Thoracic aorta (tissue), 2 donors: ENCODE data around the gene CNDP2. TPM values are rescaled to one million over a fixed set of nuclear protein-coding genes. Genes with fewer than 3 reads are reported as not detected.
"Not testable (repeated sequence)": the region's sequence is repeated elsewhere in the genome, so short reads cannot be mapped to it uniquely, and the experiment has no call there.

Source experiments
- ATAC-seq: fragments of 150-250 bp; one replicate; pipeline ENCODE4 v1.8.0; 2017; ENCODE audit warnings: low read depth; ENCODE audit not compliant: insufficient number of reproducible peaks, low FRiP score
- DNase-seq: peaks from one replicate; pipeline ENCODE4 v3.0.0-alpha.2; 2020; ENCODE audit warnings: low spot score
- H3K27ac ChIP-seq, 2 donors: fragments of 200-600 bp; sonication (generic); 1 replicate in 1 of 2; 2 replicates in 1 of 2; pipeline ENCODE4 v1.5.1; 2016; ENCODE audit warnings: mild to moderate bottlenecking in 2 of 2, moderate library complexity in 2 of 2
- H3K27me3 ChIP-seq: fragments of 200-600 bp; sonication (generic); replicated peaks from 2 replicates; pipeline ENCODE4 v1.6.0; 2016; ENCODE audit warnings: mild to moderate bottlenecking; ENCODE audit not compliant: insufficient read depth
- H3K36me3 ChIP-seq: fragments of 200-600 bp; sonication (generic); one replicate; pipeline ENCODE4 v1.5.1; 2016
- H3K4me1 ChIP-seq, 2 donors: fragments of 200-600 bp; sonication (generic); 1 replicate in 1 of 2; 2 replicates in 1 of 2; pipeline versions ENCODE4 v1.5.1 to v1.6.0; 2016; ENCODE audit warnings: low read depth in 2 of 2, mild to moderate bottlenecking in 1 of 2; ENCODE audit not compliant: control insufficient read depth in 1 of 2
- H3K4me3 ChIP-seq: fragments of 200-600 bp; sonication (generic); 2 replicates; pipeline ENCODE4 v1.5.1; 2016; ENCODE audit warnings: mild to moderate bottlenecking
- H3K9me3 ChIP-seq: fragments of 200-600 bp; sonication (generic); 2 replicates; pipeline ENCODE4 v1.5.1; 2016
- total RNA-seq, 2 donors: library from RNA; depleted of rRNA; stranded (reverse); fragments of >200 nt; gene quantifications; one replicate each; pipeline versions ENCODE4 v1.1.0 to v1.2.3, GENCODE V29; 2016
- TF ChIP-seq, protein P1 (sequence below): fragments of 200-600 bp; sonication (generic); IDR thresholded peaks from one replicate; pipeline ENCODE4 v1.5.1; 2019; ENCODE audit warnings: antibody characterized with exemption

Gene CNDP2
- total RNA-seq, 2 donors from 2014 or later: 44.3 to 106 TPM

DNA sequence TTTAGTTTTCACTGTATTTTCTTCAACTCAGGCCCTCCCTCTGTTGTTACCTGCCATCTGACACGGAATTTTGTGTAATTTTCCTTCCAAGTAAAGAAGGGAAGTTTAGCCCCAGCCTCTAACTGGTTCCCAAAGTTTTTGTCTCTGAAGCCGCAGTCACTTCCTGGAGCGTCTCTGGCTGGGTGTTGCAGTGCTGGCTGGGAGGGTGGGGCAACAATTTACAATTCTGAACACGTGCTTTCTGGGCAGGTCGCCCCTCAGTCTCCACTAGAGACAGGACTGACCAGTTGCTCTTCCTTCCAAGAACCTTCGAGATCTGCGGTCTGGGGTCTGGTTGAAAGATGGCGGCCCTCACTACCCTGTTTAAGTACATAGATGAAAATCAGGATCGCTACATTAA is 3.5 kb downstream of the CNDP2 start:
- H3K4me3 ChIP-seq: peak overlapping the region; percentile 45

DNA sequence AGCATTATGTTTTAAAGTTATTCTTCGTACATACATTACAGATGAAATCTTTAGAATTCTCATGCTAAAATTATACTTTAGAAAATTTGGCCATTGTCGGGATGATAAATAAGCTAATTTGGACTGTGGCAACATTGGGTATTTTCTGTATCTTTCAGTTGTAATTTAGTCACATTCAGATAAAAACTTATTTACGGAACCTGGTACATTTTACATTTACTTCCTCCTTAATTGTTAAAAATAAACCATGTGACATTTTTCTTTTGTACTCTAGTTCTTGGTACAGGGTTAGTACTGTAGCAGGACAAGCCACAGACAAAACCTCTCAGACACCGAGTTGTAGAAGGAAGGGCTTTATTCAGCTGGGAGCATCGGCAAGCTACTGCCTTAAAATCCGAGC is 4.2 kb downstream of the CNDP2 start:
- Histone ChIP-seq H3K27me3 (no peaks in the 10 kb centered on the region), H3K4me3 (no peak overlapping the region), H3K9me3 (no peaks in the 10 kb centered on the region), H3K36me3 (peaks cover 7% of the 10 kb centered on the region), H3K27ac (no peak overlapping the region), H3K4me1 (peaks cover 8 to 9% of the 10 kb centered on the region in 2 donors)
- TF ChIP-seq, protein P1, sequence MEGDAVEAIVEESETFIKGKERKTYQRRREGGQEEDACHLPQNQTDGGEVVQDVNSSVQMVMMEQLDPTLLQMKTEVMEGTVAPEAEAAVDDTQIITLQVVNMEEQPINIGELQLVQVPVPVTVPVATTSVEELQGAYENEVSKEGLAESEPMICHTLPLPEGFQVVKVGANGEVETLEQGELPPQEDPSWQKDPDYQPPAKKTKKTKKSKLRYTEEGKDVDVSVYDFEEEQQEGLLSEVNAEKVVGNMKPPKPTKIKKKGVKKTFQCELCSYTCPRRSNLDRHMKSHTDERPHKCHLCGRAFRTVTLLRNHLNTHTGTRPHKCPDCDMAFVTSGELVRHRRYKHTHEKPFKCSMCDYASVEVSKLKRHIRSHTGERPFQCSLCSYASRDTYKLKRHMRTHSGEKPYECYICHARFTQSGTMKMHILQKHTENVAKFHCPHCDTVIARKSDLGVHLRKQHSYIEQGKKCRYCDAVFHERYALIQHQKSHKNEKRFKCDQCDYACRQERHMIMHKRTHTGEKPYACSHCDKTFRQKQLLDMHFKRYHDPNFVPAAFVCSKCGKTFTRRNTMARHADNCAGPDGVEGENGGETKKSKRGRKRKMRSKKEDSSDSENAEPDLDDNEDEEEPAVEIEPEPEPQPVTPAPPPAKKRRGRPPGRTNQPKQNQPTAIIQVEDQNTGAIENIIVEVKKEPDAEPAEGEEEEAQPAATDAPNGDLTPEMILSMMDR: no peak
- no peak for DNase-seq
- ATAC-seq: no peak

More for the DNA sequence above, 3.5 kb downstream of the CNDP2 start:
- no peak for DNase-seq
- ATAC-seq: no peak
- Histone ChIP-seq H3K27ac (peak overlapping the region in 1 of 2 donors; percentile 39), H3K36me3 (peaks cover 7% of the 10 kb centered on the region), H3K4me1 (peaks cover 8 to 9% of the 10 kb centered on the region in 2 donors), H3K27me3 (no peaks in the 10 kb centered on the region), H3K9me3 (no peaks in the 10 kb centered on the region)
- TF ChIP-seq, protein P1: no peak

DNA sequence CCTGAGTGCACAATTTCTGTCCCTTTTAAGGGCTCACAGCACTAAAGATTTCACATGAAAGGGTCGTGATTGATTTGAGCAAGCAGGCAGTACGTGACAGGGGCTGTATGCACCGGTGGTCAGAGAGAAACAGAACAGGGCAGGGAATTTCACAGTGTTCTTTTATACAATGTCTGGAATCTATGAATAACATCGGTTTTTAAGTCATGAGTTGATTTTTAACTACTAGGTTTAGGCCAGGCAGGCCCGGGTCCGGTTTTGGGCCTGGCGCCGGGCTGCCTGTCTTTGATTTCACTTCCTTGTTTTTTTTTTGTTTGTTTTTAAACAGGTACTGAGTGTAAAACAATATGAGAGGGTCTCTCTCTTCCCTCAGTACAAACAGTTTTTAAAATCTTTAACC is 4.6 kb downstream of the CNDP2 start:
- H3K36me3 ChIP-seq, H3K27ac ChIP-seq, H3K9me3 ChIP-seq, ATAC-seq, DNase-seq, H3K4me1 ChIP-seq, H3K27me3 ChIP-seq, H3K4me3 ChIP-seq: not testable (repeated sequence)

DNA sequence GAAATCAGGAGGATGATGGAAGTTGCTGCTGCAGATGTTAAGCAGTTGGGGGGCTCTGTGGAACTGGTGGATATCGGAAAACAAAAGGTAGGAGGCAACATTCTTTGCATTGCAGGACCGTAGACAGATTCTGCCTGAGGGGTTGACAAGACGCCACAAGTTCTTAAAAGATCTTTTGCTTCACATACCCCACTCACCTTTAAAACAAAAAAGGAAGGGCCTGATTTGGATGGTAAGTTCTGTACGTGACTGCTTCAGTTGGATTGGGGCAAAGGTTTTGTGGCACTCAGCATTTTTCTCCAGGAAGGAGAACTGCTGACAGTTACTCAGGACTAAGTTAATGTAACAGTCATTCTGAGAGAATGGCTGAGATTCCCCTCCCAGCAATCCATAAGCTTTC is 5.2 kb downstream of the CNDP2 start:
- Histone ChIP-seq H3K4me1 (peaks cover 8 to 9% of the 10 kb centered on the region in 2 donors), H3K27me3 (no peaks in the 10 kb centered on the region), H3K4me3 (no peak overlapping the region), H3K27ac (no peak overlapping the region), H3K9me3 (no peaks in the 10 kb centered on the region), H3K36me3 (peaks cover 10% of the 10 kb centered on the region)
- DNase-seq (no peak), ATAC-seq (no peak)
- TF ChIP-seq, protein P1: no peak

DNA sequence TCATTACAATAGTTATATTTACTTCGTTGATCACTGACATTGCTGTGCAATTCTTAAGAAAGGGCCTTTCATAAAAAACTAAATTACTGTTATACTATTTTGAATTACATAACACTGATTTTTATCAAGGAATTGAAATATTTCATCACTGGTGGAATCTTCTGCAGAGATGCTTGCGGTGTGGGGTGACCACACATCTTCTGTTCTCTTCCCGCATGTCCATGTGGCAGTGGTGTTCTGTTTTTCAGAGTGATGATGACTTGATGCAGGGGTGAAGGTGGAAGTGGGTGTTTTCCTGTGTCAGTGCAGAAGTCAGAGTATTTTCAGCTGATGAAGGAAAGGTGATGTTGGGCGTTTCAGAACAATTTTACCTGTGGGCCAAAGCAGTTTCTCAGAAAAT is 7.0 kb downstream of the CNDP2 start:
- H3K9me3 ChIP-seq: no peaks in the 10 kb centered on the region
- DNase-seq (no peak), ATAC-seq (no peak)
- no peak overlapping the region for H3K4me3 ChIP-seq
- no peak overlapping the region for H3K27ac ChIP-seq
- peaks cover 16% of the 10 kb centered on the region for H3K36me3 ChIP-seq
- H3K4me1 ChIP-seq: no peaks in the 10 kb centered on the region
- no peaks in the 10 kb centered on the region for H3K27me3 ChIP-seq
- TF ChIP-seq, protein P1: no peak

DNA sequence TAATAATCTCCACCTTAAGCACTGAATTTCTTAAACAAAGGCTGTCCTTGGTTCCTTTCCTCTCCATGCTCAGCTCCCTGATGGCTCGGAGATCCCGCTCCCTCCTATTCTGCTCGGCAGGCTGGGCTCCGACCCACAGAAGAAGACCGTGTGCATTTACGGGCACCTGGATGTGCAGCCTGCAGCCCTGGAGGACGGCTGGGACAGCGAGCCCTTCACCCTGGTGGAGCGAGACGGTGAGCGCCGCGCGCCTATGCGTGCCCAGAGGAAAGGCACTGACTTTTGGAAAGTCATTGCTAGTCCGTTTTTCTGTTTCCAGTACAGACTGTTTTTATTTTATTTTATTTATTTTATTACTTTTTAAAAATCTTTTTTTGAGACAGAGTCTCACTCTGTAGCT is 9.6 kb downstream of the CNDP2 start:
- ATAC-seq (no peak), DNase-seq (no peak)
- TF ChIP-seq, protein P1: no peak
- Histone ChIP-seq H3K4me1 (no peaks in the 10 kb centered on the region), H3K27me3 (no peaks in the 10 kb centered on the region), H3K4me3 (no peak overlapping the region), H3K9me3 (no peaks in the 10 kb centered on the region), H3K27ac (no peak overlapping the region), H3K36me3 (peaks cover 17% of the 10 kb centered on the region)
